Measurements from ENCODE around the gene CADPS2. TPM values are rescaled to one million over a fixed set of nuclear protein-coding genes. Genes with fewer than 3 reads are reported as not detected.

Gene CADPS2
- total and polyA plus RNA-seq, 4 donors = 5.6 to 41.1 (median 11.0) TPM

- no peaks in the 10 kb centered on the region for H3K27me3 ChIP-seq (ENCODE audit: control insufficient read depth in 4 of 4, insufficient read depth in 4 of 4, low read length in 3 of 4)
- H3K4me1 ChIP-seq (ENCODE audit: control insufficient read depth in 4 of 4, insufficient read depth in 4 of 4, low read length in 3 of 4) = peaks cover 0 to 5% (median 1%) of the 10 kb centered on the region in 4 donors
- H3K9me3 ChIP-seq (ENCODE audit: control insufficient read depth in 4 of 4, low read length in 3 of 4) = no peaks in the 10 kb centered on the region
- no peak overlapping the region for H3K9ac ChIP-seq (ENCODE audit: low read depth in 1 of 2, low read length in 2 of 2)
- peaks cover 0 to 6% (median 0%) of the 10 kb centered on the region in 4 donors for H3K36me3 ChIP-seq (ENCODE audit: control insufficient read depth in 4 of 4, insufficient read depth in 3 of 4, low read depth in 1 of 4, low read length in 3 of 4)
- H3K27ac ChIP-seq (ENCODE audit: low read depth in 1 of 2, low read length in 2 of 2) = no peak overlapping the region
- DNase-seq (ENCODE audit: low spot score) = no peak
- TF ChIP-seq RXRA (IDR thresholded peaks at IDR 0.05) (no peak), FOXA1 (IDR thresholded peaks at IDR 0.05) (no peak), YY1 (IDR thresholded peaks at IDR 0.05) (no peak), TAF1 (conservative IDR thresholded peaks at IDR 0.05) (no peak), NR2F2 (IDR thresholded peaks at IDR 0.05) (no peak), SP1 (IDR thresholded peaks at IDR 0.05) (no peak)
- TF ChIP-seq, protein P1, sequence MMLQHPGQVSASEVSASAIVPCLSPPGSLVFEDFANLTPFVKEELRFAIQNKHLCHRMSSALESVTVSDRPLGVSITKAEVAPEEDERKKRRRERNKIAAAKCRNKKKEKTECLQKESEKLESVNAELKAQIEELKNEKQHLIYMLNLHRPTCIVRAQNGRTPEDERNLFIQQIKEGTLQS (IDR thresholded peaks at IDR 0.05) = no peak
- TF ChIP-seq, protein P2, sequence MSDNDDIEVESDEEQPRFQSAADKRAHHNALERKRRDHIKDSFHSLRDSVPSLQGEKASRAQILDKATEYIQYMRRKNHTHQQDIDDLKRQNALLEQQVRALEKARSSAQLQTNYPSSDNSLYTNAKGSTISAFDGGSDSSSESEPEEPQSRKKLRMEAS (IDR thresholded peaks at IDR 0.05) = no peak
- TF ChIP-seq, protein P3, sequence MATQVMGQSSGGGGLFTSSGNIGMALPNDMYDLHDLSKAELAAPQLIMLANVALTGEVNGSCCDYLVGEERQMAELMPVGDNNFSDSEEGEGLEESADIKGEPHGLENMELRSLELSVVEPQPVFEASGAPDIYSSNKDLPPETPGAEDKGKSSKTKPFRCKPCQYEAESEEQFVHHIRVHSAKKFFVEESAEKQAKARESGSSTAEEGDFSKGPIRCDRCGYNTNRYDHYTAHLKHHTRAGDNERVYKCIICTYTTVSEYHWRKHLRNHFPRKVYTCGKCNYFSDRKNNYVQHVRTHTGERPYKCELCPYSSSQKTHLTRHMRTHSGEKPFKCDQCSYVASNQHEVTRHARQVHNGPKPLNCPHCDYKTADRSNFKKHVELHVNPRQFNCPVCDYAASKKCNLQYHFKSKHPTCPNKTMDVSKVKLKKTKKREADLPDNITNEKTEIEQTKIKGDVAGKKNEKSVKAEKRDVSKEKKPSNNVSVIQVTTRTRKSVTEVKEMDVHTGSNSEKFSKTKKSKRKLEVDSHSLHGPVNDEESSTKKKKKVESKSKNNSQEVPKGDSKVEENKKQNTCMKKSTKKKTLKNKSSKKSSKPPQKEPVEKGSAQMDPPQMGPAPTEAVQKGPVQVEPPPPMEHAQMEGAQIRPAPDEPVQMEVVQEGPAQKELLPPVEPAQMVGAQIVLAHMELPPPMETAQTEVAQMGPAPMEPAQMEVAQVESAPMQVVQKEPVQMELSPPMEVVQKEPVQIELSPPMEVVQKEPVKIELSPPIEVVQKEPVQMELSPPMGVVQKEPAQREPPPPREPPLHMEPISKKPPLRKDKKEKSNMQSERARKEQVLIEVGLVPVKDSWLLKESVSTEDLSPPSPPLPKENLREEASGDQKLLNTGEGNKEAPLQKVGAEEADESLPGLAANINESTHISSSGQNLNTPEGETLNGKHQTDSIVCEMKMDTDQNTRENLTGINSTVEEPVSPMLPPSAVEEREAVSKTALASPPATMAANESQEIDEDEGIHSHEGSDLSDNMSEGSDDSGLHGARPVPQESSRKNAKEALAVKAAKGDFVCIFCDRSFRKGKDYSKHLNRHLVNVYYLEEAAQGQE (IDR thresholded peaks at IDR 0.05) = no peak
- H3K4me3 ChIP-seq (ENCODE audit: low read depth in 1 of 3, low read length in 3 of 3) = no peak overlapping the region
Measured at GRCh38 chr7:122485856-122486255, 400.4 kb downstream of the CADPS2 start.

DNA sequence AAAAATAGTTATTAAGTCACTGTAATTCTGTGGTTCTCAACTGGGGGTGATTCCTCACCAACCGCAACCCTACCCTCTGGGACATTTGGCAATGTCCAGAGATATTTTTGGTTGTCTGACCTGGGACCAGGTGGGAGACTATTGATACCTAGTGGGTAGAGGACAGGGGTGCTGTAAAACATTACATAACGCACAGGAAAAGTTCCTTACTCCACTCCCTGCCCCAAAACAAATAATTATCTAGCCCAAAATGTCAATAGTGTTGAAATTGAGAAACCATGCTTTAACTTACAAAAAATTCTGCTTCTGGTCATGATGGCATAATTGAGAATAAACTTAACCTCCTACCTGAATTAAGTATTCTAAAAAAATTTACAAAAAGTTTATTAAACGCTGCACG lies 404.0 kb downstream of the CADPS2 start:
- H3K4me3 ChIP-seq (ENCODE audit: low read depth in 1 of 3, low read length in 3 of 3) = no peak overlapping the region
- DNase-seq (ENCODE audit: low spot score) = no peak
- H3K27ac ChIP-seq (ENCODE audit: low read depth in 1 of 2, low read length in 2 of 2) = no peak overlapping the region
- H3K4me1 ChIP-seq (ENCODE audit: control insufficient read depth in 4 of 4, insufficient read depth in 4 of 4, low read length in 3 of 4) = peaks cover 0 to 5% (median 1%) of the 10 kb centered on the region in 4 donors
- H3K36me3 ChIP-seq (ENCODE audit: control insufficient read depth in 4 of 4, insufficient read depth in 3 of 4, low read depth in 1 of 4, low read length in 3 of 4) = no peaks in the 10 kb centered on the region
- TF ChIP-seq RXRA (IDR thresholded peaks at IDR 0.05) = peak in 1 of 2 donors; percentile 28
- peak; percentile 14 for TF ChIP-seq YY1 (IDR thresholded peaks at IDR 0.05)
- no peak for TF ChIP-seq TAF1 (conservative IDR thresholded peaks at IDR 0.05)
- TF ChIP-seq HNF4A (conservative IDR thresholded peaks at IDR 0.05) = peak in 1 of 2 donors; percentile 25
- TF ChIP-seq EGR1 (IDR thresholded peaks at IDR 0.05; ENCODE audit: low read depth in 2 of 2) = no peak
- no peaks in the 10 kb centered on the region for H3K27me3 ChIP-seq (ENCODE audit: control insufficient read depth in 4 of 4, insufficient read depth in 4 of 4, low read length in 3 of 4)
- H3K9ac ChIP-seq (ENCODE audit: low read depth in 1 of 2, low read length in 2 of 2) = no peak overlapping the region
- WGBS = 47% methylated on average over 4 of the region's 4 CpGs
- no peaks in the 10 kb centered on the region for H3K9me3 ChIP-seq (ENCODE audit: control insufficient read depth in 4 of 4, low read length in 3 of 4)

GRCh38 chr7:122470859-122471258 lies 415.4 kb downstream of the CADPS2 start:
- H3K9me3 ChIP-seq (ENCODE audit: control insufficient read depth in 4 of 4, low read length in 3 of 4) = no peaks in the 10 kb centered on the region
- H3K36me3 ChIP-seq (ENCODE audit: control insufficient read depth in 4 of 4, insufficient read depth in 3 of 4, low read depth in 1 of 4, low read length in 3 of 4) = peaks cover 0 to 2% (median 0%) of the 10 kb centered on the region in 4 donors
- no peaks in the 10 kb centered on the region for H3K4me1 ChIP-seq (ENCODE audit: control insufficient read depth in 4 of 4, insufficient read depth in 4 of 4, low read length in 3 of 4)
- H3K27ac ChIP-seq (ENCODE audit: low read depth in 1 of 2, low read length in 2 of 2) = no peak overlapping the region
- no peak for DNase-seq (ENCODE audit: low spot score)
- WGBS = 79% methylated on average over 3 of the region's 3 CpGs
- no peak for TF ChIP-seq NR2F2 (IDR thresholded peaks at IDR 0.05)
- TF ChIP-seq SP1 (IDR thresholded peaks at IDR 0.05) = no peak
- TF ChIP-seq, protein P1 (IDR thresholded peaks at IDR 0.05) = no peak
- TF ChIP-seq FOXA2 (IDR thresholded peaks at IDR 0.05) = no peak
- no peak for TF ChIP-seq EGR1 (IDR thresholded peaks at IDR 0.05; ENCODE audit: low read depth in 2 of 2)
- TF ChIP-seq, protein P2 (IDR thresholded peaks at IDR 0.05) = no peak
- TF ChIP-seq, protein P4, sequence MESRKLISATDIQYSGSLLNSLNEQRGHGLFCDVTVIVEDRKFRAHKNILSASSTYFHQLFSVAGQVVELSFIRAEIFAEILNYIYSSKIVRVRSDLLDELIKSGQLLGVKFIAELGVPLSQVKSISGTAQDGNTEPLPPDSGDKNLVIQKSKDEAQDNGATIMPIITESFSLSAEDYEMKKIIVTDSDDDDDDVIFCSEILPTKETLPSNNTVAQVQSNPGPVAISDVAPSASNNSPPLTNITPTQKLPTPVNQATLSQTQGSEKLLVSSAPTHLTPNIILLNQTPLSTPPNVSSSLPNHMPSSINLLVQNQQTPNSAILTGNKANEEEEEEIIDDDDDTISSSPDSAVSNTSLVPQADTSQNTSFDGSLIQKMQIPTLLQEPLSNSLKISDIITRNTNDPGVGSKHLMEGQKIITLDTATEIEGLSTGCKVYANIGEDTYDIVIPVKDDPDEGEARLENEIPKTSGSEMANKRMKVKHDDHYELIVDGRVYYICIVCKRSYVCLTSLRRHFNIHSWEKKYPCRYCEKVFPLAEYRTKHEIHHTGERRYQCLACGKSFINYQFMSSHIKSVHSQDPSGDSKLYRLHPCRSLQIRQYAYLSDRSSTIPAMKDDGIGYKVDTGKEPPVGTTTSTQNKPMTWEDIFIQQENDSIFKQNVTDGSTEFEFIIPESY (IDR thresholded peaks at IDR 0.05) = no peak
- no peak for TF ChIP-seq HNF4G (IDR thresholded peaks at IDR 0.05)
- TF ChIP-seq TAF1 (conservative IDR thresholded peaks at IDR 0.05) = no peak
- no peak for TF ChIP-seq GABPA (IDR thresholded peaks at IDR 0.05 in 1 of 2, conservative IDR thresholded peaks at IDR 0.05 in 1 of 2)
- no peak for TF ChIP-seq RXRA (IDR thresholded peaks at IDR 0.05)
- no peak for TF ChIP-seq FOXA1 (IDR thresholded peaks at IDR 0.05)
- no peak for TF ChIP-seq YY1 (IDR thresholded peaks at IDR 0.05)
- TF ChIP-seq JUND (IDR thresholded peaks at IDR 0.05) = no peak
- TF ChIP-seq, protein P3 (IDR thresholded peaks at IDR 0.05) = no peak
- TF ChIP-seq HNF4A (conservative IDR thresholded peaks at IDR 0.05) = no peak
- no peak for TF ChIP-seq RAD21 (IDR thresholded peaks at IDR 0.05)
- H3K4me3 ChIP-seq (ENCODE audit: low read depth in 1 of 3, low read length in 3 of 3) = no peak overlapping the region
- no peak overlapping the region for H3K9ac ChIP-seq (ENCODE audit: low read depth in 1 of 2, low read length in 2 of 2)
- H3K27me3 ChIP-seq (ENCODE audit: control insufficient read depth in 4 of 4, insufficient read depth in 4 of 4, low read length in 3 of 4) = no peaks in the 10 kb centered on the region

Measured in liver (tissue), 9 donors.